ENCODE measurements around the gene ADAMTS2.

The ADAMTS2 gene

DNA sequence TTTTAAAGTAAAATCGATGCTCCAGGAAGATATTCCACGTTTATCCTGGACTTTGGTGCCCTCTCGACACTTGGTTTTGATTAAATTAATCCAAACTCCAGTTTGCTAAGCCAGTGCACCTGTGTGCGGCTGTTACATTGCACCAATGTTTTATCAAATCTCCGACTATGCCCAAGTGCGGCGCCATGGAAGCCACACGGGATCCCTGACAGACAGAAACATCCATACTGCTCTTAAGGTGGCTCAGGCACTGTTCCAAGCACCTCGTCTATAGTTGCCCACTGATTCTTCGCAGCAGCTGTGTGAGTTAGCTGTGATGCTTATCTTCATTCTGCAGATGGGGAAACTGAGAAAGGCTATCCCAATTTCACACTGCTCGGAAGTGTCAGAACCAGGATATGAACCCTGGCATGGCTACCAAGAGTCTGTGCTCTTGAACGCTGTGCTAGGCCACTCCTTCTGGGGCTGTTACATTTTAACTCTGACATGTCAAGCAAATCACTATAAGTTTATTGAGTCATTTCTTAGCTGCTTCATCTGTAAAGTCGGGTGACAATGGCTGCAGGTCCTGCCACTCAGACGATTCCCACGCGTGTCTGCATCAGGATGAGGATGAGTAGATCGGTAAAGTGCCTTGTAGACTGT is 113.0 kb downstream of the ADAMTS2 start:
- no peak for DNase-seq (ENCODE audit: low read depth, low spot score)

DNA sequence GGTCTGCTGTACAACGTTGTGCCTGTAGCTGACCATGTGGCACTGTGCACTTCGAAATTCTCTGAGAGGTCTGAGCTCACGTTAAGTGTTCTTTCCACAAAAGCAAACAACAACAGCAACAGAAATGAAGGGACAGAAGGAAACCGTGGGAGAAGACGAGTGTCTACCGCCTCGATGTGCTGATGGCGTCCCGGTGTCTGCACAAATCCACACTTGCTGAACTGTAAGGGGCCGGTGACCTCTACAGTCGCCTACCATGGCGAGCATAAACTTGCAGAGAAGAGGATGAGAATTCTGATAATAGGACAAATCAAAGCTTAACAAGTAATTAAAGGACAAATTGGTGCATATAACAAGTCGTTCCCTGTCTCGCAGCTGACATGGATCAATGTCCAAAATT is 114.0 kb downstream of the ADAMTS2 start:
- no peak for DNase-seq (ENCODE audit: low read depth, low spot score)

DNA sequence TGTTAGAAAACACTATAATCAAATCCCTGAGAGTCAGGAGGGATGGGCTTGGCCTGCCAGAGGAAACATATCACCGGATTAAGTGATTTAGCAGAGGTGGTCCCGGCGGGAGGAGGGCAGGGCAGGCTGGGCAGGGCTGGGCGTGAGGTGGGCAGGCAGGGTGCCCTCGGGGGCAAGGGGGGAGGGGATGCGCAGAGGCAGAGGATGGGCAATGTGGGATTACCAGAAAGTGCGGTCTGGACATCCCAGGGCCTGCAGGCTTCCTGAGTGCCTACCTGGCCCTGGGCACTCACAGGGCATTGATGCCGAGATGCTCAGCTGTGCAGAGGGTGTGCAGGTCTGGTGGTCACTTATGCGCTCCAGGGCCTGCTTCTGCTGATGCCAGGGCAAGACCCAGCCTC is 115.2 kb downstream of the ADAMTS2 start:
- no peak for DNase-seq (ENCODE audit: low read depth, low spot score)

DNA sequence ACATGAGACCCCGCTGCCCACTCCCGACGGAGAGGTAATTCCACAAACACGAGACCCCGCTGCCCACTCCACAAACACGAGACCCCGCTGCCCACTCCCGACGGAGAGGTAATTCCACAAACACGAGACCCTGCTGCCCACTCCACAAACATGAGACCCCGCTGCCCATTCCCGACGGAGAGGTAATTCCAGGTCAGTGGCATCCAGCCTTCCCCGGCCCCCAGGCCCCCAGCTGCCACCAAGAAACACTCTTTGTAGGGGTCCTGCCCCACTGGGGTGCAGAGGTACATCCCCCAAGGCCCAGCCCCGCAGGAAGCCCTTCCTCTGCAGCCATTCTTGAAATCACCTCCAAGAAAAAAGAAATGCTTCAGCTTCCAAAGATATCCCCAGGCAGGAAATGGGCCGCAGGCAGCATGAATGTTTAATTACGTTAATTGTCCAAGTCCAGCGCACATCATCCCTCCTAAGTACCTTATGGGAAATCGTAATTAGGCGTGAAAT is 115.9 kb downstream of the ADAMTS2 start:
- DNase-seq (ENCODE audit: low read depth, low spot score) = no peak

DNA sequence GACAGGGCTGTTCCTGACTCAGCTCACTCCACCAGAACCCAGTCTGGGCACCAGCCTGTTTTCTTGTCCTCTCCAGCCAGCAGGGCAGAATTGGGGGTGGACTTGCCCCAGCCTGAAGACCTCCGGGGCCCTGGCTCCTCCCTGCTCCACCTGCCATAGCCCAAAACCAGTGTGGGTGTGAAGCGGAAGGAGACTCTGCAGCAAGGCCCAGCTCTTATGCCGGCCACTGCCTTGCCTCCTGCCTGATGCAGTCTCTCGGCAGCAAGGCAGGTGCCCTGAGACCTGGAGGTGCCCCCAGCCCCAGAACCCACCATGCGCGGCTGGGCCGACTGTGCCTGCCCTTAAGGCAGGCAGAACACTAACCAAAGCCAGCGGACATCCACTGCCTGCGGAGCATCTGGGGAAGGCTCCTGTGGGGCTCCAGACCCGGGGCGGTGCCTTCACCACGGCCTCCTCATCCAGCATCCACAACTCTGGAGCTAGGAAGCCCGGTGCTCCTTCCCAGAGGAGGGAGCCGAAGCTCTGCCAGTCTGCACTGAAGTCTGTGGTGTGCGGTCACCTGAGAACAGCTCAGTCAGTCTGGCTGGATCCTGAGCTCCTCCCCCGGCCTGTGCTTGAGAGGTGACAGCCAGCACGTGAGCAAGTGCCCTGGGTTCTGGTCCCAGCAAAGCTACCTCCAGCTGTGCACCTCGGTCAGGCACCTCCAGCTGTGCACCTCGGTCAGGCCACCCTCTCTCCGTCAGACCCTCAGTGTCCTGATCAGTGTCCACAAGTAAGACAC is 116.7 kb downstream of the ADAMTS2 start:
- DNase-seq (ENCODE audit: low read depth, low spot score) = no peak

GRCh38 chr5:179227580-179228311 is 117.5 kb downstream of the ADAMTS2 start:
- DNase-seq (ENCODE audit: low read depth, low spot score) = no peak

DNA sequence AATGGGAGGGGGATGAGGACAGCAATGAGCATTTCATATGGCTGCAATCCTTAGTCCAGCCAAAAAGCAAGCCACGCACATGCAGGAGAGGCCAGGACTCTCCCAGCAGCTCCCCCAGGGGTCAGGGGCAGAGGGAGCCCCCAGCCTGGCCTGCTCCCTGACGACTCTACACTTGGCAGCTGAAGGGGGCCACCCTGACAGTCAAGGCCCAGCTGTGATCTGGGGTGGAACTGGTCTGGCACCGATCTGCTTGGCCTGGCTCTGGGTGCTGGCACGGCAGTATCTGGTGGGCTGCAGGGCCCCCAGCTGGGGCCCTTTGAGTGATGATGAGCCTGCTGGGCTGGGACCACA is 118.1 kb downstream of the ADAMTS2 start:
- DNase-seq (ENCODE audit: low read depth, low spot score) = no peak

DNA sequence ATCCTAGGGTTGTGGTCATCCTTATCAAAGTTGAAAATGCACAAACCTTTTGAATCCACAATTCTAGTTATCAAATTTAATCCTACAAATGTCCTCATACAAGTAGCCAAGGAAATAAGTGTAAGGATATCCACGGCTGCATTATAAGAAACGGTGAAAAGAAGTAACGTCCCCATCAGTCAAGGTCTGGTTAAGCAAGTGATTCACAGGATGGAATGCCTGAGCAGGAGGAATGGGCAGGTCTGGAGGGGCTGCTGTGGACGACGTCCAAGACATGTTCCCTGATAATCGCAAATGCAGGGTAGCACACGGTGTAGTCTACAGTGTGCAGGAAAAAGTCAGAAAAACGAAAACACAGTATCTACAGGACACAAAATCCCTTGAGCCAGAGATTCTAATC is 118.6 kb downstream of the ADAMTS2 start:
- no peak for DNase-seq (ENCODE audit: low read depth, low spot score)

DNA sequence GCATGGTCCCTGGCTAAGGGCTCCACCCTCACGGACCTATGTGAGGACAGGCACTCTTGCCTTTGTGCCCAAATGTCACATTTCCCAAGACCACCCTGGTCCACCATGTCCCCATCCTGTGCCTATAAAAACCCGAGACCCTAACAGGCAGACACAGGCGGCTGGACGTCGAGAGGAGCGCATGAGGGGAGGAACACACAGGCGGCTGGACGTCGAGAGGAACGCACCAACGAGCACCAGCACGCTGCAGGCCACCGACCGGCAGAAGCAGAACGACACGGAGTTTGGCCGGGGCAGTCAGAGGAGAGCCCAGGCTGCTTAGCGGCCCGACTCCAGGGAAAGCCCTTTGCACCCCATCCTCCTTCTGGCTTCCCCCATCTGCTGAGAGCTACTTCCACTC is 119.9 kb downstream of the ADAMTS2 start:
- no peak for DNase-seq (ENCODE audit: low read depth, low spot score)

- DNase-seq (ENCODE audit: low read depth, low spot score) = no peak
Observed at GRCh38 chr5:179224741-179225140, 120.5 kb downstream of the ADAMTS2 start.

- DNase-seq (ENCODE audit: low read depth, low spot score) = no peak
Observed at GRCh38 chr5:179223961-179224360, 121.3 kb downstream of the ADAMTS2 start.

DNA sequence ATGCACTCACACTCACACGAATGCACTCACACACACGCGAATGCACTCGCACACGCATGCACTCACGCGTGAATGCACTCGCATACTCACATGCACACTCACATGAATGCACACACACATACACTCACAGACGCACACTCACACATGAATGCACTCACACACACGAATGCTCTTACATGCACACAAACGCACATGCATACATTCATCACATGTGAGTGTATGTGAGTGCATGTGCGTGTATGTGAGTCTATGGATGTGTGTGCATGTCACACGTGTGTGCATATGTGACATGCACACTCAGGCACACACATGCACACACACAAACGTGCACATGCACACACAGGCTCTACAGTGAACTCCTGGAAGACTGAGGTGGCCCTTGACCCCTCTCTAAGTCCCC is 121.7 kb downstream of the ADAMTS2 start:
- no peak for DNase-seq (ENCODE audit: low read depth, low spot score)

GRCh38 chr5:179222246-179223017 is 122.8 kb downstream of the ADAMTS2 start:
- DNase-seq (ENCODE audit: low read depth, low spot score) = no peak

GRCh38 chr5:179221877-179222220 is 123.4 kb downstream of the ADAMTS2 start:
- no peak for DNase-seq (ENCODE audit: low read depth, low spot score)

- no peak for DNase-seq (ENCODE audit: low read depth, low spot score)
Observed at GRCh38 chr5:179221196-179221876, 123.9 kb downstream of the ADAMTS2 start.

DNA sequence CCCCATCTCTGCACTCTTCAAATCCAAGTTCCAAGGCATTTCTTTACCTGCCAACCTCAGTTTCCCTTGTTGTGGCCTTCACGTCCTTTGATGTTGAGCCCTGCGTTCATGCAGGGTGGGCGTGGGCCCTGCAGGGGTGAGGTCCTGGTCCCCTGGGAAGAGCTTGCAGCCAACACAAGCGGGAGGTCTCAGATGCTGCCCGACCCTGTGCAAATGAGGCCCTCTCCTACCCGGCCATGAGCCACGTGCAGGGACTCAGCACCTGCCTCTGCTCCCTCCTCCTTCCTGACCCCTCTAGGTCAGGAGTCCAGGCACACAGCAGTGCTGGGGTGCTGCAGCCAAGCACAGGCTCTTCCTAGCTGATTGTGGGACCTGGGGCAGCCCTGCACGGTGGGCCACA is 124.5 kb downstream of the ADAMTS2 start:
- DNase-seq (ENCODE audit: low read depth, low spot score) = no peak

- DNase-seq (ENCODE audit: low read depth, low spot score) = no peak
Observed at GRCh38 chr5:179219661-179220620, 125.3 kb downstream of the ADAMTS2 start.

- no peak for DNase-seq (ENCODE audit: low read depth, low spot score)
Observed at GRCh38 chr5:179218943-179219330, 126.3 kb downstream of the ADAMTS2 start.

DNA sequence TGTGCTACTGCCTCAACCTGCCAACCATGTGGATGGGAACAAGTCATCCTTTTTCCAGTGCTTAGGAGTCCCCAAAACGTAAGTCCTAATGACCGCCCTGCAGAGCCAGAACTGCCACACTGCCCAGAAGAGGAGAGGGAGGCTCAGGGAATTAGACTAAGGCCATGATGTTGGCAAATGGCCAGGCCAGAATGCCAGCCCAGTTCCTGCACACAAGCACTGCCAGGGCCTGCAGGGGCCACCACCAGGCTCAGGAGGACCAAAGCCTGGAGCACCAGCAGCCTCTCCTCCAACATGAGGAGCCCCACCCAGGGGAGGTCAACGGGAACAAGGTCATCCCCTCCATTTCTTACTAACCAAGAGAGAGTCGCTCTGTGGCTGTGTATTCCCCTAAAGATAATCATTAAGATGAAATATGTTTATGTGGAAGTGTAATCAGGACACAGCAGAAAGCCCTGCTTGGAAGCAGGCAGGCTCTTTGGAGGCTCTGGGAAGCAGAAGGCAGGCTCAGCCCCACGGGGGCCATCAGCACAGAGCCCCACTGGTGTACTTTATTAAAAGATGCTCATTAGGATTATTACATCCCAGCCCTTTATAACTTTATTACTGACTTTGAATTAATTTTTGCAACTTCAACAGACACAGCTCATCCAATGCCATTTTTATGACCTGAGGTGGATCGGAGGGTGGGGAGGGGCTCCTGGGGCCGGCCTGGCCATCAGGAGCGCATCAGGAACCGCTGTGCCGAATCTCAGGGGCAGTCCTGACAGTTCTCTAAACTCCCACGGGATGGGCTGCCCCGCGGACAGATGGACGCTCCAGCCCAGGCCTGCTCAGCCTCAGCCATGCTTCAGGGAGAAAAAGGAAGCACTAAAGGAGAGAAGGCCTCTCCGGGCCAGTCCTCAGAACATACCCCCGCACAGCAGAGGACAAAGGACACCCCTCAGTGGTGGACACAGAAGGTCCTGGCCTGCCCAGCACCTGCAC is 127.0 kb downstream of the ADAMTS2 start:
- DNase-seq (ENCODE audit: low read depth, low spot score) = no peak
